Raji (cell line): ENCODE measurements around the gene TNXB.

Experiments
- POLR2A ChIP-seq: IDR thresholded peaks from 2 replicates; pipeline ENCODE4 v1.6.1; 2011; ENCODE audit warnings: low read depth, low read length, control low read depth; ENCODE audit not compliant: insufficient read depth

The TNXB gene

DNA sequence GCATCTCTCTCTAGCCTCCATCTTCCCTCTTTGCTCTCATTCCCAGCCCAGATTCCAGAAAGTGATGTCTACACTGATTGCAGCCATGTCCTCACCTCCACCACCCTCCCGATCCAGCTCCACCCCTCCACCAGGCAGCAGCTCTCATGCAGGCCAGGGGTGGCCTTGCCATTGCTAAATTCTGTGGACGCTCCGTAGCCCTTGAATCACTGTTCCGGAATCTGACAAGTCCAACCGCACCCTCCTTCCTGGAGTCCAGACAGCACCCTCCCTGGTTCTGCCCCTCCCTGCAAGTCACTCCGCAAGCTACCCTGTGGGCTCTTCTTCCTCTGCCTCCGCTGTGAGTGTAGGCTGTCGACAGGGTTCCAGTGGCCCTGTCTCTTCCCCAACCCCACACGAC is 26.2 kb downstream of the TNXB start:
- no peak for TF ChIP-seq POLR2A

DNA sequence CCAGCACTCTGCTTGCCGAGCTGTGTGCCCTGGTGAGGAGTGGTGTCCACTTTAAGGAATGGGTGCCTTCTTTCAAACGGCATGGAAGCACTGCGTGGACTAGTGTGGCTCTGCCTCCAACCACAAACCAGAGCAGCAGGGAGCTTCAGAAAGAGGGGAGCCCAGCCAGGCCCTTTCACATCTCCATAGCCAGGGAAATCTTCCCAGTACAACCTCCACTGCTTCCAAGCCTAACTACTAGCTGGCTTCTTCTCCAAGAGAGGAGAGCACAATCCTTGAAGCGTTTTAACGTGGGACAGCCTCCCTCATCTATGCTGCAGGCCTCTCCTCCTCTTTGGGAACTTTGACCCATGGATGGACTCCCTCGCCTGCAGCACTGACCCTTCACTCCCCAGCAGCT is 26.7 kb downstream of the TNXB start:
- TF ChIP-seq POLR2A: no peak

DNA sequence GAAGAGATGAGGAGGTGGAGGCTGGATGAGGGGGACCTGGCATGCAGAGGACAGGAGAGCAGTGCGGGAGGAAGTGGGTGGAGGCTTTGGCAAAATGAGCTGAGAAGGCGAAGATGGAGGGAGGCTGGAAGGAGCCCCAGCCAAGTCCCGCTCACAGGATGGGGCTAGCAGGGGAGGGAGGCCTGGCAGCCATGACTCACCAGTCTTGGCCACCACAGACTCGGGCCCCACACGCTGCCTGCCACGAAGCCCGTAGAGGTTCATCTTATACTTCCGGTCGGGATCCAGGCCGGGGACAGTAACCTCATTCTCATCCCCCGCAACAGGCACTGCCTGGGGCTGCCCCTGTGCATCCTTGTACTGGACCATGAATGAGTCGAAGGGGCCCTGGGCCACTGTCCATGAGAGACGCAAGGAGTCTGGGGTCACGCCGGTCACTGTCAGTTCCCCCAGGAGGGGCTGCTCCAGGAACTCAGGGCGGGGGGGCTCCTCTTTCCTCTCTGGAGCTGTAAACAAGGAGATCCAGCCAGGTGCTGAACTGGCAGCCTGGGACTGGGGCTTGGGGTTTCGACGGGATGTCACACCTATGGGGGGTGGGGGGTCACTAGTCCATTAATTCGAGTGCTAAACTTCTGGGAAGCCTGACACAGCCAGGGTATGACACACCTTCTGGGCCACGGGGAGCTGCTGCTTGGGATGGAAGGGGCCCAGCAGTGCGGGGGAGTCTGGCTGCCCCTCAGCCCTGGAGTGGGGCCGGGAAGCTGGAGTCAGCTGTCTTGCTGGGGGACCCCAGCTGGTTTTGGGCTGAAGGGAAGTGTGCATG is 27.8 kb downstream of the TNXB start:
- TF ChIP-seq POLR2A: no peak

DNA sequence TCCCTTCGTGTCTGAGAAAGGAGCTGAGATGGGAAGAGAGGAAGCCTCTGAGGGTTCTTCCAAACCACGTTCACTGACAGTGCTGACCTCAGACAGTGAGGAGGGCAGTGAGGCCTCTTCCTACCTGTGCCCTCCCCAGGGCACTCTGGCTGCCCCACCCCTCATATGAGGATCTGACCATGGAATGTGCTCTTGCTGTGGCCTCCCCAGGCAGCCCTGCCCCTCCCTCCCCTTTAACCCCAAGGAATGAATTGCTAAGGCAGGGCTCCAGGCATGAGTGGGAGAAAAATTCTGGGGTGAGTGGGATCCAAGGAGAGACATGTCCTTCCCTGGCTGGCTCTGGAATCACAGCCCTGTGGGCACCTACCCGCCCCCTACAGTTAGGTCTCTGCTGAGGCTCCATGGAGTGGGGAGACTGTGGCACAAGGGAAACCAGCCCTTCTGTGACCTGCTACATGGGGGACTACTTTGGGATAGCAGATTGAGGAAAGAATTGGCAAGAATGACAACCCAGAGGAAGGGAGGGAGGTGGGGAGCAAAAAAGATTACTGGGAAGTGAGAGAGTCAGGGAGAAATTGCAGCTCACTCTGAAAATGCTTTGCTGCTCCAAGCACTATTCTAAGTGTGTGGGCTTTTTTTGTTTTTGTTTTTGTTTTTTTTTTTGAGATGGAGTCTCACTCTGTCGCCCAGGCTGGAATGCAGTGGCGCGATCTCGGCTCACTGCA is 29.4 kb downstream of the TNXB start:
- TF ChIP-seq POLR2A: no peak

DNA sequence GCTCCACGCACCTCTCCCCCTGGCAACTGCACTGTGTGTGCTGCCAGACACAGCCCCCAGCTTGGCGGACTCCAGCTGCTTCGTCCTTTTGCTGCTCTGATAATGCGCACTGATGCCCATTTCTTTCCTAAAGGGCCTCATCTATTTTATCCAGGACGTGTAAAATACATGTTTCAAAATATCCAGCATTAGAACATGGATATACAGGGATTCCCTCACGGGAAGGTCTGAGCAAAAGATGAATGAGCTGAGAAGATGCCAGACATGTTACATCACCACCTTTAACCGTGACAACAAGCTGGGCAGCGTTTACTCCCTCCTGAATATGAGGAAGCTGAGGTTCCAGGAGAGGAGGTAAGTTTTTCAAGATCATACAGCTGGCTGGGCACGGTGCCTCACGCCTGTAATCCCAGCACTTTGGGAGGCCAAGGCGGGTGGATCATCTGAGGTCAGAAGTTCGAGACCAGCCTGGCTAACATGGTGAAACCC is 32.8 kb downstream of the TNXB start:
- TF ChIP-seq POLR2A: no peak

DNA sequence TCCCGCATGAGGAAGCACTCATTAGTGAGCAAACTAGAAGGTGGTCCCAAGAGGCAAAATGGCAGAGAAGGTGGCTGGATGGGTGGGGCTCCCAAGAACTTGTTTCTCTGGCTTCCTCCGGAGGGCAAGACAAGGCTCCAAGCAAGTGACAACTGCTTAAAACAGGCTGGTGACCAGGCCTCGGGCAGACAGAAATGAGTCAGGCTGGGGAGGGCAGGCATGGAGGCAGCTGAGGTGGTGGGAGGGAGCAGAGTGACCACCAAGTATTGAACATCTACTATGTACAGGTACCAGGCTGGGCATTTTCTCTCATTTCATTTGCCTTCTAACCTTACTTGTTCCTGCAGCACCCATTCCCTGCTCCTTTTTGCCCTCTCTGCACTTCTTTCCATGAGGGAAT is 33.4 kb downstream of the TNXB start:
- TF ChIP-seq POLR2A: no peak

DNA sequence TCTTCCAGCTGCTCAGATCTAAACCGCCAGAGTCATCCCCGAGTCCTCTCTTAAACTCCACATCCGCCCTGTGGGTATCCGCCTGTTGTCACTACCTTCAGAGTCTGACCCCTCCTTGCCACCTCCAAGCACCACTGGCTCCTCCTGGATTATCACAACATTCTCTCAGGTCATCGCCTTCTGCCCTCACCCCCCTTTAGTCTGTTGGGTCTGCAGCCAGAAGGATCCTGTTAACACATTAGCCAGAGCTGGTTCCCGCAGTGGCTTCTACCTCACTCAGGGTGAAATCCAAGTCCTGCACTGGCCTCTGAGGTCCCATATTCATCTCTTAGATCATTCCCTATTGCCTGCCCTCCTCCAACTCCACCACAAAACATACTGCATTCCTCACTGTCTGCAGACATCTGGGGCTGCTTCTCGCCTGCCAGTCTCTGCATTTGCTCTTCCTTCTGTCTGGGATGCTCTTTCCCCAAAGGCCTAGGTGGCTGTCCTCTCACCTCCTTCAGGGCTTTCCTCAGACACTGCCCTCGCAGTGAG is 34.1 kb downstream of the TNXB start:
- no peak for TF ChIP-seq POLR2A

DNA sequence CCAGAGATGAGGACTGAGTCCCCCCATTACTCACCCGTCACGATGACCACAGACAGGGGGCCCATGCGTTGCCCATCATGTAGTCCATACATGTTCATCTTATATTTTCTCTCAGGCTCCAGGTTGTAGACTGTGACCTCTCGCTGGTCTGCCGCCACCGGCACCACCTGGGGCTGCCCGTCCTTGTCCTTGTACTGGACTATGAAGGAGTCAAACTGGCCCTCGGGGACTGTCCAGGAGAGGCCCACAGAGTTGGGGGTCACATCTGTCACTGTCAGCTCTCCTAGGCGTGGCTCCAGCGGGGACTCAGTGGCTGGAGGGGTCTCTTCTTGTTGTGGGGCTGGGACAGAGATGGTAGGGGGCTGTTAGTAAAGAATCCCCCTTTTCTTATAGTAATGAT is 35.5 kb downstream of the TNXB start:
- TF ChIP-seq POLR2A: no peak

DNA sequence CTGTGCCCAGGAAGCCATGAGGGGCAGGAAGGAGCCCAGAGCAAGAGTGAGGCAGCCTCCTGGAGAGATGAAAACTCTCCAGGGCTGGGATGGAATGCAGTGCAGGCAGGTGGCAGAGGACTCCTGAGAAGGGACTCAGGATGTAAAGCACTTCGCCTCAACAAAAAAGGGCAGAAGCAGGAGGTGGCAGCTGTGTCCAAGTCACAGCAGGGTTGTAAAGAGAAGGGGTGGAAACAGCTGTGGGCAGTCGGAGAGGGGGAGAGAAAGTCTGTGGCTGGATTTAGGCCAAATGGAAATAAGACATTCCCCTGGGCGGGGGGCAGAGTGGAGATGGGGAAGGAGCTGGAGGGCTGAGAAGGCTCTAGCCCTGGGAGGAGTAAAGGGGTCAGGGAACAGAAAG is 36.0 kb downstream of the TNXB start:
- no peak for TF ChIP-seq POLR2A

DNA sequence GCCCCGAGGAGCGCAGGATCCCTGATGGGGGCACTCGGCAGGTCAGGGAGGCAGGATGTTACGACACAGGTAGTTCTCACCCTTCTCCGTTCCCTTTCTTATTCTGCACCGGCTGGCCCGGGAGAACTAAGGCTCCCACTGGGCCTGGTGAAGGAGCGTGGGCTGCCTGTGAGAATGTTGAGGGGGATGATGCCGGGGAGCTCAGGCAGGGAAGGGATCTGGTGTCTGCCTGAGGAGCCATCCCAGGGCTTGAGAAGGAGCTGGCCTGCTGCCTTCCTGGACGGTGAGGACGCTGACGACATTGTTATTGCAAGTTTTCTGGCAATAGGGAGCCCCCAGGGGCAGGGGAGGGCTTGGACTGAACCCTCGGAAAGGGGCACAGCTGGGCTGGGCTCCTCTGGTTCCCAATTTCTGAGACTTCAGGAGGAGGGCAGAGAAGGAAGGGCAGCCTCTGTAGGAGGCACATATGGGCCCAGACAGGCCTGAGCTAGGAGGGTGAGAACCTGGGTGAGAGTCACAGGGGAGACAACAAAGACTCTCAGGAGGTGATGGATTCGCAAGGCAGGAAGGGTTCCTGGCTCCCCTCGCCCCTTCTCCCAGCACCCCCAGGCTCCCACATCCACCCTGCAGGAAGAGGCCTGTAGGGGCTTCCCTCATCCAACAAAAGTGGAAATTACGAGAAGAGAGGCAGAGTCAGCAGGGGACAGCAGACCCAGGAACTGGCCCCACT is 38.2 kb downstream of the TNXB start:
- no peak for TF ChIP-seq POLR2A

DNA sequence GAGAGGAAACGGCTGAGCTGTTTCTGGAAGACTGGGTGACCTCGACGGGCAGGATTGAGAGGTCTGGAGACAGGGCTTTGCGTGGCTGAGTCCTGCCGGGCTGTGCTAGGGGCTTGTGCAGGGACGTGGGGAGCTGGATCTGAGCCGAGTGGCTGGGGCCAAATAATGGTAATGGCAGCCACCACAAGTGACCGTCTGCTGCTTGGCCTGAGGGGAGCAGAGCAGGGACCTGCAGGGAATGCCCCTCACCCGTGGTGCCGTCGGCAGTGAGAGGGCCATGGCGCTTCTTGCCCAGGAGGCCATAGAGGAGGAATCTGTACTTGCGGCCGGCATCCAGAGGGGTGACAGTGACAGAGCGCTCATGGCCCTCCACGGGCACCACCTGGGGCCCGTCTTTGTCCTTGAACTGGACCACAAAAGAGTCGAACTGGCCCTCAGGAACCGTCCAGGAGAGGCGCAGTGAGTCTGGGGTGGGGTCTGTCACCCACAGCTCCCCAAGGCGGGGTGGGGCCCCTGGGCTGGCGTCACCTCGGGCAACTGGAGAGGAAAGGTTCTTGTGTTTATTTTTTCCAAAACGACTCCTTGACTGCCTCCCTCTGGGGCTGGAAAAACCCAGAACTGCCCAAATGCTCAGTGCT is 39.1 kb downstream of the TNXB start:
- TF ChIP-seq POLR2A: no peak

DNA sequence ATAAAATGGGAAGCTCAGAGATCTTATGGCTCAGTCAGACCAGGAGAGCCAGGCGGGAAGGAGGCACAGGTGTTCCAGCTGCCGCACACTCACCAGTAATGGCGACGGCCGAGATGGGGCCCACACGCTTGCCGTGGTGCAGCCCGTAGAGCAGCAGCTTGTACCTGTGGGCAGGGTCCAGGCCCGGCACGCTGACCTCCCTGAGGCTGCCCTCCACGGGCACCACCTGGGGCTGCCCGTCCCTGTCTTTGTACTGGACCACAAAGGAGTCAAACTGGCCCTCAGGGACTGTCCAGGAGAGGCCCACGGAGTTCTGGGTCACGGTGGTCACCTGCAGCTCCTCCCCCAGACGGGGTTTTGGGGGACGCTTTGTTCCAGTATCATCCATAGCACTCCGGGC is 39.7 kb downstream of the TNXB start:
- no peak for TF ChIP-seq POLR2A

DNA sequence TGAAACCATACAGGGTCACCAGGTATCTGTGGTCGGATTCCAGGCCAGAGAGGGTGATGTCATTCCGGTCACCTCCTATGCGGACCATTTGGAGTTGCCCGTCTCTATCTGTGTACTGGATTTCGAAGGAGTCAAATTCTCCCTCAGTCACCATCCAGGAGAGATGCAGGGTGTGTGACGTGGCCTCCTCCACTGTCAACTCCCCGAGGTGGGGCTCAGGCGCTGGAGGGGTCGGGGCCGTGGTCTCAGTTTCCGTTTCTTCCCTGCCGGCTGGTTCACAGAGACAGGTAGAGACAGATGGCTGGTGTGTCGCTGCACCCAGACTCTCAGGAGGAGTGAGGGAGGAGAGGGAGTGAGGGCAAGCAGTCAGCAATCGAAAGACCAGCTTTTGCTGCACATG is 40.3 kb downstream of the TNXB start:
- TF ChIP-seq POLR2A: no peak

DNA sequence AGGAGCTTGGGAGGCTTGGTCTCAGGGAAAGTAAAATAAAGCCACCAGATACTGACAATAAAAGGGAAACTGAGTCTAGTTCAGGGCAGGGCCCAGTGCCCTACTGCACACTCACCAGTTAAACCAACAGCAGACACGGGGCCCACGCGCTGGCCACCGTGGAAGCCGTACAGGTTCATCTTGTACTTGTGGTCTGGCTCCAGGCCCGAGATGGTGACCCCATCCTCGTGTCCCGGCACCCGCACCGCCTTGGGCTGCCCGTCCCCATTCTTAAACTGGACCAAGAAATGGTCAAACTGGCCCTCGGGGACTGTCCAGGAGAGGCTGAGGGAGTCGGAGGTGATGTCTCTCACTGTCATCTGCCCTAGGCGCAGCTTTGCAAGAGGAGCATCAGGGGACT is 44.4 kb downstream of the TNXB start:
- TF ChIP-seq POLR2A: no peak
